Thyroid gland (tissue), 4 donors: ENCODE measurements around the gene GJB5. TPM values are rescaled to one million over a fixed set of nuclear protein-coding genes. Genes with fewer than 3 reads are reported as not detected.

Experiments
- DNase-seq, 2 donors: peaks; one replicate each; pipeline ENCODE4 v3.0.0-alpha.2; 2019
- H3K27ac ChIP-seq, 3 donors: fragments of 200-600 bp; sonication (generic); 1 replicate in 2 of 3; 2 replicates in 1 of 3; pipeline ENCODE4 v1.5.1; 2016 to 2019; ENCODE audit warnings: mild to moderate bottlenecking in 1 of 3, moderate library complexity in 1 of 3
- H3K27me3 ChIP-seq: fragments of 200-600 bp; sonication (generic); one replicate; pipeline ENCODE4 v1.5.1; 2019
- H3K36me3 ChIP-seq, 2 donors: fragments of 200-600 bp; sonication (generic); one replicate each; pipeline ENCODE4 v1.5.1; 2016 to 2019
- H3K4me1 ChIP-seq, 2 donors: fragments of 200-600 bp; sonication (generic); one replicate each; pipeline ENCODE4 v1.5.1; 2017 to 2019
- H3K4me3 ChIP-seq, 3 donors: fragments of 200-600 bp; sonication (generic); replicated peaks in 1 of 3; 1 replicate in 2 of 3; 2 replicates in 1 of 3; pipeline ENCODE4 v1.5.1; 2016; ENCODE audit warnings: mild to moderate bottlenecking in 1 of 3
- H3K9me3 ChIP-seq: fragments of 200-600 bp; sonication (generic); one replicate; pipeline ENCODE4 v1.5.1; 2017
- CTCF ChIP-seq, 6 experiments: fragments of 200-600 bp in 3 of 6; fragments of 450-650 bp in 3 of 6; sonication (generic) in 3 of 6; IDR thresholded peaks; one replicate each; pipeline ENCODE4 v1.5.1; 2016 to 2019; ENCODE audit warnings: antibody characterized with exemption in 6 of 6, mild to moderate bottlenecking in 2 of 6, inconsistent platforms in 1 of 6, moderate library complexity in 1 of 6
- POLR2A ChIP-seq, 2 donors: fragments of 450-650 bp; IDR thresholded peaks; one replicate each; pipeline ENCODE4 v1.6.1; 2017; ENCODE audit warnings: antibody characterized with exemption in 2 of 2, mild to moderate bottlenecking in 2 of 2, moderate library complexity in 1 of 2
- WGBS, 2 donors: methylation state at CpG; one replicate each; pipeline ENCODE4 v1.1.5; 2017; 5-methylcytosine and 5-hydroxymethylcytosine counted together
- intact Hi-C: fragments of 100-400 bp; cut with DNase I; formaldehyde crosslinking; loops from one replicate; pipeline ENCODE4 v1.15.1; 2023
- total RNA-seq, 4 donors: library from RNA; depleted of rRNA; stranded (reverse); fragments of >200 nt; gene quantifications; one replicate each; pipeline ENCODE4 v1.2.3, GENCODE V29; 2016

The GJB5 gene
- total RNA-seq, 4 donors from 2014 or later = not detected

GRCh38 chr1:34792424-34792823 is 37.6 kb downstream of the GJB5 start:
- H3K4me1 ChIP-seq = peaks cover 9 to 30% of the 10 kb centered on the region in 2 donors
- H3K9me3 ChIP-seq = no peaks in the 10 kb centered on the region
- peak overlapping the region in 2 of 3 donors; percentile 75 to 82 for H3K27ac ChIP-seq
- H3K27me3 ChIP-seq = no peaks in the 10 kb centered on the region
- TF ChIP-seq CTCF (IDR thresholded peaks at IDR 0.05) (no peak), POLR2A (IDR thresholded peaks at IDR 0.05) (no peak)
- DNase-seq = no peak
- peak overlapping the region in 1 of 3 donors; percentile 46 for H3K4me3 ChIP-seq
- intact Hi-C loops = no loop called here
- H3K36me3 ChIP-seq = no peaks in the 10 kb centered on the region
- 57 to 62% methylated on average over 9 to 10 of the region's 10 CpGs for WGBS, 2 donors

DNA sequence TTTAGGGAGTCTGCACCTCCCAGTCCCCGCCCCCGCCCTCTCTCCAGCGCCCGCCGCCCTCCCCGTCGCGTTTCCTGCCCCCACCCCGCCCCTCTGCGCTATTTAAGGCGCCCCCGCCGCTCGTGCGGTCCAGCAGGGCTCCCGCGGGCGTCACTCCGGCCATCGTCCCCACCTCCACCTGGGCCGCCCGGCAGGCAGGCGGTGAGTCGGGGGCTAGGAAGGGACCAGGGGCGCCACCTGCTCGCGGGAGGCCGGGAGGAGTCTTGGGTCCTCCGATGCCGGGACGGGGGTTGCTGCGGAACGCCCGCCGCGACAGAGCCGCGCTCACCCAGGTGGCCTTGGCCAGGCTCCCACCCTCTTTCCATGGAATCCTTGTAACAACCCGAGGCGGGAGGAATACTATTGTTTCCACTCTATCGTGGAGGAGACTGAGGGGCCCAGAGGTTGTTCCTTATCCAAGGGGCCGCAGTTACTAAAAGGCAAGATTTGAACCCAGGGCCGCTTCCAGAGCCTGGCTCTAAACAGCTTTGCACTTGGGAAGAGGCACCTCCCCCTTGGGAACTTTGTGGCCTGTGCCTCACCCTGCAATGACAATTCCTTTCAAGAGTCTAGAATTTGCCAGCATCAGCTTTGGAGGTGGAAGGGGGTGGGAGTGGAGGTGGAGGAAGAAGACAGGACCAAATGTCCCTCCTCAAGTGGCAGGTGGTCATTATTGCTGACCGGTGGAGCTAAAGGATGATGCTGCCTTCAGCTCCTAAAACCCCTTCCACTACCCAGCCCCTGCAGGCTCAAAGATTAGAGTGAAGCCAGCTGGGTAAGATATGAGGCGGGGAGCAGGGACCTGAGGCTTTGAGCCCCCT is 38.3 kb downstream of the GJB5 start, which contains the start of gene GJA4:
Gene GJA4, plus strand, starts transcription at position 132 of the 860 bp plus-strand sequence. CDS start 1,215 bp downstream, outside the sequence.
- WGBS, 2 donors = 26 to 65% methylated on average over 5 to 16 of the region's 45 CpGs
- H3K4me3 ChIP-seq = peak within 1 kb of the TSS in 1 of 3 donors; percentile 46
- peaks cover 9 to 26% of the 10 kb centered on the region in 2 donors for H3K4me1 ChIP-seq
- peak within 1 kb of the TSS; percentile 28 to 82 (median 75) for H3K27ac ChIP-seq
- H3K36me3 ChIP-seq = no peaks in the 10 kb centered on the region
- TF ChIP-seq CTCF (IDR thresholded peaks at IDR 0.05) (no peak), POLR2A (IDR thresholded peaks at IDR 0.05) (no peak)
- DNase-seq = peak; percentile 24 to 25
- H3K27me3 ChIP-seq = no peaks in the 10 kb centered on the region
- H3K9me3 ChIP-seq = no peaks in the 10 kb centered on the region
- intact Hi-C loops = no loop called here

DNA sequence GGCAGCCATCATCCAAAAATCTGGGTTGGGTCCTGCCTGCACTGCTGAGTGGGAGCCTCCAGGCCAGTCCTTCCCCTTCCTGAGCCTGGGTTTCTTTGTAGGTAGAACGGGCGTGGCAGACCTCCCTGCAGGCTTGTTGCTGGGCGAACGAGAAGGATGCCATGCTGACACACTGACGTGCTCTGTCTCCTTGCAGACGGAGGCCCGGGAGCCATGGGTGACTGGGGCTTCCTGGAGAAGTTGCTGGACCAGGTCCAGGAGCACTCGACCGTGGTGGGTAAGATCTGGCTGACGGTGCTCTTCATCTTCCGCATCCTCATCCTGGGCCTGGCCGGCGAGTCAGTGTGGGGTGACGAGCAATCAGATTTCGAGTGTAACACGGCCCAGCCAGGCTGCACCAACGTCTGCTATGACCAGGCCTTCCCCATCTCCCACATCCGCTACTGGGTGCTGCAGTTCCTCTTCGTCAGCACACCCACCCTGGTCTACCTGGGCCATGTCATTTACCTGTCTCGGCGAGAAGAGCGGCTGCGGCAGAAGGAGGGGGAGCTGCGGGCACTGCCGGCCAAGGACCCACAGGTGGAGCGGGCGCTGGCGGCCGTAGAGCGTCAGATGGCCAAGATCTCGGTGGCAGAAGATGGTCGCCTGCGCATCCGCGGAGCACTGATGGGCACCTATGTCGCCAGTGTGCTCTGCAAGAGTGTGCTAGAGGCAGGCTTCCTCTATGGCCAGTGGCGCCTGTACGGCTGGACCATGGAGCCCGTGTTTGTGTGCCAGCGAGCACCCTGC is 39.3 kb downstream of the GJB5 start:
- WGBS, 2 donors = 83 to 84% methylated on average over 36 to 38 of the region's 40 CpGs
- H3K4me3 ChIP-seq = peak overlapping the region in 1 of 3 donors; percentile 46
- no peaks in the 10 kb centered on the region for H3K9me3 ChIP-seq
- DNase-seq = peak; percentile 26 to 53
- H3K27me3 ChIP-seq = no peaks in the 10 kb centered on the region
- no peaks in the 10 kb centered on the region for H3K36me3 ChIP-seq
- intact Hi-C loops = no loop called here
- TF ChIP-seq POLR2A (IDR thresholded peaks at IDR 0.05) = no peak
- no peak for TF ChIP-seq CTCF (IDR thresholded peaks at IDR 0.05)
- peaks cover 9 to 23% of the 10 kb centered on the region in 2 donors for H3K4me1 ChIP-seq
- peak overlapping the region in 2 of 3 donors; percentile 75 to 82 for H3K27ac ChIP-seq

DNA sequence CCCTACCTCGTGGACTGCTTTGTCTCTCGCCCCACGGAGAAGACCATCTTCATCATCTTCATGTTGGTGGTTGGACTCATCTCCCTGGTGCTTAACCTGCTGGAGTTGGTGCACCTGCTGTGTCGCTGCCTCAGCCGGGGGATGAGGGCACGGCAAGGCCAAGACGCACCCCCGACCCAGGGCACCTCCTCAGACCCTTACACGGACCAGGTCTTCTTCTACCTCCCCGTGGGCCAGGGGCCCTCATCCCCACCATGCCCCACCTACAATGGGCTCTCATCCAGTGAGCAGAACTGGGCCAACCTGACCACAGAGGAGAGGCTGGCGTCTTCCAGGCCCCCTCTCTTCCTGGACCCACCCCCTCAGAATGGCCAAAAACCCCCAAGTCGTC is 39.9 kb downstream of the GJB5 start:
- no peak overlapping the region for H3K4me3 ChIP-seq
- peaks cover 9 to 23% of the 10 kb centered on the region in 2 donors for H3K4me1 ChIP-seq
- 84 to 90% methylated on average over 9 to 12 of the region's 12 CpGs for WGBS, 2 donors
- H3K9me3 ChIP-seq = no peaks in the 10 kb centered on the region
- intact Hi-C loops = no loop called here
- DNase-seq = no peak
- H3K27ac ChIP-seq = peak overlapping the region in 2 of 3 donors; percentile 30 to 75
- H3K36me3 ChIP-seq = no peaks in the 10 kb centered on the region
- TF ChIP-seq CTCF (IDR thresholded peaks at IDR 0.05) = no peak
- TF ChIP-seq POLR2A (IDR thresholded peaks at IDR 0.05) = no peak
- H3K27me3 ChIP-seq = no peaks in the 10 kb centered on the region
